Muscle of arm (tissue), 12 donors: ENCODE data around the gene MYOZ2. TPM values are rescaled to one million over a fixed set of nuclear protein-coding genes. Genes with fewer than 3 reads are reported as not detected.

Experiments
- DNase-seq: peaks from one replicate; pipeline ENCODE4 v3.0.0-alpha.2; 2013
- polyA plus RNA-seq, 12 donors: library from polyadenylated mRNA; unstranded; fragments of 120-200 nt; gene quantifications; one replicate each; pipeline ENCODE4 v1.2.1, GENCODE V29; 2013; ENCODE audit not compliant: insufficient read length in 12 of 12

Gene MYOZ2
- polyA plus RNA-seq, 12 donors = 103 to 366 (median 300) TPM; not detected in 1

DNA sequence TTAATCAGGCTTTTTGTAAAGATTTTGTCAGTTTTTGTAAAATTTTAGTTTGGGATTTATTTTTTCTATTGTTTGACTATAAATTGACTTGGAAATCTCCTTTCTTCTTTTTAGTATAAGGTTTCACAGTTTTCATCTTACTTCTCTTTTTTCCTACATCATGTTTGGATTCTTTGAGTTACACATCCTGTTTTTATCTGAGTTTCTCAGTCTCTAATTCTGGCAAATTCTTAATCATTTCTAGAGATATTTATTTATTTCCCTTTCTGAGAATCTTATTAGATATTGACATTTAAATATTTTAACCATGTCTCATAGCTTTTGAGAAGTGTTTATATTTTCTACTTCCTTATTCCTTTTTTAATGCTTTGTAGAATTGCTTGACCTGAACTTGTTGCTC, 97.6 kb downstream of the MYOZ2 start:
- no peak for DNase-seq

DNA sequence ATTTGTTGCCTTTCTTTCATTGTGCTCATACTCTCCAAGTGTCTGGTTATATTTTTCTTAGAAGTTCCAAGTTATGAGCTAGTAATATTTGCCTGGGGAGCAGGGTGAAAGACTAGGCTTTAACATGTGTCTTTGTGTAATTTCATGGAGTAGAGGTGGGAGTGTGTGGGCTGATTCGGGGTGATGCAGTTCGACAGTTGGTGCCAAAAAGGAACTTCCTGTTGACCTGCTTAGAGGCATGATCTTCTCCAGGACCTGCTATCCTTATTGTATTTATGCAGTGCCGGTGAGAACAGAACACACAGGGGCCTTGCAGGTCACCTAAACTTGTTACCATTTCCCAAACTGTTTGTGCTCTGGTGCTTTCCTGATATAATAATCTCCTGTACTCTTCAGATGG, 98.1 kb downstream of the MYOZ2 start:
- DNase-seq = no peak

DNA sequence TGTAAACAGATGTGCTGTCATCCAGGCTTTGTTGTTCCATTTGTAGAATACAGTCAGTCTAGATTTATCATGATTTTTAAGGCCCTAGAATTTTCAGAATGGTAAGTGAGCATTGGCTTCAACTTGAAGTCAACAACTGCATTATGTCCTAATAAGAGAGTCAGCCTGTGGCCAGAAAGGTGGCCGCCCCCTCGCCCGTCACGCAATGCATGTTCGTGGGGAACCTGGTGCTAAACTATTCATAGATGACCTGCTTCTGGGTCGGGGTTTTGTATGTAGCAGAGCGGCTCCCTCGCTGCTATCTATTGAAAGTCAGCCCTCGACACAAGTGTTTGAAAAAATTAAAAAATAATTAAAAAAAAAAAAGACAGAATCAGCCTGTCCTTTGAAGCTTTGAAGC, 101.6 kb downstream of the MYOZ2 start:
- no peak for DNase-seq

Other genes with a start within 250 kb of the MYOZ2 start
- gene SYNPO2, start 247.0 kb upstream of the MYOZ2 start, polyA plus RNA-seq = 100 to 1,000 TPM in 8 of 12 donors, 10 to 100 TPM in 3, not detected in 1; 61.0 to 183 (median 135) TPM
- 10 to 100 TPM in 8 of 12 donors, 1 to 10 TPM in 3, not detected in 1; 7.8 to 30.3 (median 13.2) TPM for gene USP53, start 76.9 kb downstream of the MYOZ2 start, polyA plus RNA-seq
- gene FABP2, start 186.3 kb downstream of the MYOZ2 start, polyA plus RNA-seq = 10 to 100 TPM in 1 of 12 donors, under 1 TPM in 3, not detected in 8; 0.06 to 18.4 (median 0.12) TPM